Stimulated activated CD4-positive, alpha-beta T cell treated with anti-CD3 and anti-CD28 coated beads, Interleukin-1b, Interleukin-23, amount 100 ng/mL, for 24 hours (primary cell): ENCODE measurements around the gene PDE6C.
"Not testable (repeated sequence)": the region's sequence is repeated elsewhere in the genome, so short reads cannot be mapped to it uniquely, and the experiment has no call there.

Experiments
- DNase-seq, 4 experiments: peaks; one replicate each; pipeline ENCODE4 v3.0.0-alpha.2; 2020; ENCODE audit warnings: low read depth in 4 of 4, low spot score in 1 of 4

The PDE6C gene

DNA sequence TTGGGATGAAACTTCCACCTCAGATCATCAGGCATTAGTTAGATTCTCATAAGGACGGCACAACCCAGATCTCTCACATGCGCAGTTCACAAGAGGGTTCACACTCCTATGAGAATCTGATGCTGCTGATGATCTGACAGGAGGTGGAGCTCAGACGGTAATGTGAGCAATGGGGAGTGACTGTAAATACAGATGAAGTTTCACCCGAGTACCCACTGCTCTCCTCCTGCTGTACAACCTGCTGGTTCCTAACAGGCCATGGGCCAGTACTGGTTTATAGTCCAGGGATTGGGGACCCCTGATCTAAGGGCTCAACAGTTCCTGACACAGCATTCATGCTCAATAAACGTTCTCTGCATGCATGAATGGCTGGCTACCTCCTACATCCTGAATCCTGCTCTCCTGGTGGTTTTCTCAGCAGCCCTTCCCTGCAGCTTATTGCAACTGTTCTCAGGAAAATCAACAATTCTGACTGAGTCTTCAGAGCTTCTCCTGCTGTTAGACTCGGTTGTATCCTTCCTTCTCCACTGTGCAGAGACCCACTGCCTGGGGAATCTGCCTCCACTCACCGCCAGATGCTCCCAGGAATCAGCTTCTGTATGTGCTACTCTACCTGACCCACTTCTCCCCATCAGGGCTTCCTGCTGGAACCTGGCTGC lies 17.4 kb downstream of the PDE6C start:
- no peak for DNase-seq

DNA sequence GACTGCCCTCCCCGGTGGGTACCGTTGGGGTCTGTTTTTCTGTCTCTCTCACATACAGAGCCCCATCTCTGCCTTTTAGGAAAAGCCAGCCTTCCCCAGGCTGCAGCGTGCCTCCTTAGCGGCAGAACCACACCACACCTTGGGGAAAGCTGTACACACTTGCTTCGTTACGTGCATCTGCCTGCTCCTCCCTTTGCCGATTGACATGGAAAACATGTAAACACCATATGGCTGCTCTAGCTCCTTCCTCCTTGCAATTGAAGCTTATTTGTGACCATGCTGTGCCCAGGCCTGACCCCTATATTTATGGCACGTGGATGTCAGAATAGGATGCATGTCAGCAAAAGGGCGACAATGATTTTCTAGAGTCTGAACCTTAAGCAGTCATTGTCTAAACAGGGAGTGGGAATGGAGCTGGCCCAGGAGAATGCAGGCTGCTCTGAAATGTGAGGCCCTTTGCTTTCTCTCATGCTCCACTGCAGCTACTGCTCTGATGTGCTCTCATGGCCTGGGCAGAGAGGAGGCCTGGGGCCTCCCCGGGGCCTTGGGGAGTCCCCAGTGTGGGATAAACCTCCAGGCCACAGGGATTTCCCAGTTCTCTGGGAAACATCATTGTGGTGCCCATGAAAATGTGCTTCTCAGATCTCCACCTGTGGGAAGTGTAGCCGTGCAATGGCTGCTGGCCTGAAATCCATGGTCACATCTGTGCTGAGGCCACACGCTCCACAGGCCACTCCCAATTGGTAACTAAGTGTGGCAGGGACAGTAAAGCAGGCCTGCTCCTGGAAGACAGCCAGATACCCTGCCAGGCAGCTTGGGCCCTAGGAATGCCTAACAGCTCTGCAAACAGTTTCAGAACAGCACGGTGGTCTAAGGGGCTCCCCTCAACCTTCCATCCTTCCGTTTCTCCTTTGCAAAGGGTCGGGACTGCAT lies 18.6 kb downstream of the PDE6C start:
- no peak for DNase-seq

DNA sequence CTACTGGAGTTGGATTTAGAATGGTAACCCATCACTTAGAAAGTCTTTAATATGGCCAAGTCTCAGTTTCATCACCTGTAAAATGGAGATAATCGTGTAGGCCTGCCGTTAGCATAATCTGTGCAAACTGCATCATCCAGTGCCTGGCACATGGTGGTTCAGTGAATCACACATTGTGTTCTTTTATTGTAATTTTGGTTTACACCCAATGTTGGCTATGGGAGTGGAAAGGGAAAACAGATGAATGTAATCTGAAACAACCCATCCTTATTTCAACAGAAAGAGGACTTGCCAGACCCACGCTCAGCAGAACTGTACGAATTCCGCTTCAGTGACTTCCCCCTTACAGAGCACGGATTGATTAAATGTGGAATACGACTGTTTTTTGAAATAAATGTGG lies 27.5 kb downstream of the PDE6C start:
- DNase-seq = no peak

DNA sequence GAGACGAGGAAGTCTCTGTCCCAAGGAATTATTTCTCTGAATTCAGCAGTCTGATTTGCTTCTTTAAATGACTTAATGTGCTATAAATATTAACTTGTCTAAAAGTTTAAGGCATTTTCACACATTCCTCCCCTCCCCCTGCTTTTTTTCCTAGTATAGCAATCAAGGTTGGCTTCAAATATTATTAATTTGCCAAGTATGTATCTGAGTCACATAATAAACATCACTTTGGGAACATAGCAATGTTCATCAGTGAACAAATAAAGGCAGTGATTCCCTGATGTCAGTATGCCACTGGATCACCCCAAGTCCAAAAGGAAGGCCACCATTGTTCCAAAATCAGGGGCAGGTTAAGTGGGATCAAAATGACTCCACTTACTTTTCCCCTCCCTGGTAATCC lies 40.5 kb downstream of the PDE6C start:
- no peak for DNase-seq

DNA sequence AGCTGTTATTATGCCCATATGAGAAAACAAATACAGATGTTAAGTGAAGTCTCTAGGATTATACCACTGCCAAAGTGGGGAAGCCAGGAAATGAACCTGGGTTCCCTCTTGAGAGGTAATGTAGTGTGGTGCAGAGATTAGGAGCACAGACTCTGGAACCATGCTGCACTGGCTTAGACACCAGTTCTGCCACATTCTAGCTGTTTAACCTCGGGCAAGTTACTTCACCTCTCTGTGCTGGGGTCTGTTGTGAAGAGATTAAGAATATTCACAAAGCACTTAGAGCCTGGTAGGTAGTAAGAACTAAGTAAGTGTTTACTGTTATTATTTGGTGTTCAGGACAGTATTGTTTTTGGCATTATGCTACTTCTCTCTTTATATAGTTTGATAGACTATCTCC lies 41.9 kb downstream of the PDE6C start:
- no peak for DNase-seq

DNA sequence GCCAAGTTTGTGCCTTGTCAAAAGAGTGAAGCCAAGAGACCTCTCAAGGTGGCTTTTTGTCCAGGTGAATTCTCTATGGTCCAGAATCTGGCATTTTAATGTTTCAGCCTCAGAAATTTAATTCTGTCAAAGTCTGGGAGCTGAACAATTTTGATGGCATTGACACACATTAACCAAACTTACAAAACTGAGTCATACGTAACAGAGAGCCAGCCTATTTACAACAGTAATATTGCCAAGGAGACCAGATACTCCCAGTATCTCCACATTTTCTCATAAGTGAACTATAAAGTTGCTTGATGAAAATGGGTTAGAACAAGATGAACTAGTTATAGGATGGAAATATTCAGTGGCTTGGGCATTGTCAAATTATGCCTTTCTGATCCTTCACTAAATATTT lies 43.8 kb downstream of the PDE6C start:
- DNase-seq = no peak

DNA sequence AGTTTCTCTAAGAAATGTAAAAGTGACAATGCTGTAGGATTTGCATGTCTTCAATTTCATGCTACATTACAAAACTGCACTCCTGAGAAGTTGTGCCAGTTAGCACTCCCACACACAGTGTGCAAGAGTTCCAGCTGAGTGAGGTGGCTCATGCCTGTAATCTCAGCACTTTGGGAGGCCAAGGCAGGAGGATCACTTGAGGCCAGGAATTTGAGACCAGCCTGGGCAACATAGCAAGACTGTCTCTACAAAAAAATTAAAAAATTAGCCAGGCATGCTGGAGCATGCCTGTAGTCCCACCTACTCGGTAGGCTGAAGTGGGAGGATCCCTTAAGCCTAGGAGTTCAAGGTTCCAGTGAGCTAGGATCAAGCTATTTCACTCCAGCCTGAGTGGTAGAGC lies 45.4 kb downstream of the PDE6C start:
- DNase-seq = no peak

DNA sequence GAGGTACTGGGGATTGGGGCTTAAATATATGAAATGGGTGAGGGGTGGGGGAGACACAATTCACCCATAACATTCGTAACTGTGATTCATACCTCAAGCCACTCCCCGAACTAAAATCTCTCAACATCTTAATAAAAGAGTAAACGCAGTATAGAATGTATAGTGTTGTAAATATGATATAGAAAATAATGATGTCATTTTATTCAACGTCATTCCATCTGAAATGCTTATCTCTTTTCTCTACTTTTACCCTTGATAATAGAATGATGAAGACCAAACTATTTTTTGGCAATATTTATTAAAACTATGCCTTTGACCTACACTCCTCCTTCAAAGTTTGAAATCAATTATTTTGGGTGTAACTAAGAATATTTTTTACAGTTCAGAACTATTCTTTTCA lies 53.7 kb downstream of the PDE6C start:
- no peak for DNase-seq

DNA sequence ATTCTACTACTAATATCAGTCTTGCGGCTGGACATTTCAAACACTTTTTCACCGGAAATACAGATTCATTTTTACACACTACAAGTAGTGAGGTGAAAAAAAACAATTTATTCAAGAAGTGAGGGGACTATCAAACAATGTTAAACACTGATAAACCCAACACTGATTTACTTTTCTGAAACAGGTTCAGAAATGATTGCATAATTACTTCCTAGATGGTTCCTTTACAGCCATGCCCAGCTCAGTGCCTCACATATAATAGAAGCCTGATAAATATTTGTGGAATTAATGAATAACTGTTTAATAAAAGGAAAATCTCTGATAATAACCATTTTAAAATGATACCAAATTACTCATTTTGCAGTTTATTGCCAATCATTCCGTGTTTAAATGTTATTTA lies 55.5 kb downstream of the PDE6C start:
- DNase-seq = no peak

DNA sequence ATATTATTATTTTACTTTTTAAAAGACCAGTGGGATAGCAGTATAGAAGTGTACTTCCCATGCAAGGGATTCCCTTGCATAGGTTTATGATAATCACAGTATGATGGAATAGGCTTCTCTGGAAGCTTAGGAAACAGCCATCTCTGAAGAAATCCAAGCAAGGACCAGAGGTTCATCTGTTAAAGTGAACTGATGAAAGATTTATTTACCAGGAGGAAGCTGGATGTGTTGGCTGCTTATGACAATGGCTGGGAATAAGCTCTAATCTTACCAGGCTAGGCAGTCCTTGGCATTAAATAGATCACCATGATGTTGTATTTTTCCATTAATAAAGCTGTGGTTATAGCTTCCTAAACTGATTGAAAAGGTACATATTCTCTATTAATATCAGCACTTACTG lies 58.0 kb downstream of the PDE6C start:
- DNase-seq = no peak

DNA sequence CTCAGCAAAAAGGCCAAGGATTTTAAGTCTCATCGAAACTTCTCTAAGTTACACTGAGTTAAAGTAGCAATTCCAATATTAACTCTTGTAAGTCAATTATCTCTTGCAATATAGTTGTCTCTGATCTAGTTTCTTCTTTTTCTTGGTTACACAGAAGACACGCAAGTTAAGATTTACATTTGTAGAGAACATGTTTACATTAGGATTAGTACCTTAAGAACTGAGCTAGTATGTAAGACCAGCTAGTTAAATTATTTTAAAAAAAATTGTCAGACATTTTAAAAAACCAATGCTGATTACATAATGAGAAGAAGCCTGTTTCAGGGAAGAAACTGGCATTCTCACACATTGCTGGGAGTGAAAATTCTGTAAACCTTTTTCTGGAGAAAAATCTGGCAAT lies 58.7 kb downstream of the PDE6C start:
- no peak for DNase-seq

DNA sequence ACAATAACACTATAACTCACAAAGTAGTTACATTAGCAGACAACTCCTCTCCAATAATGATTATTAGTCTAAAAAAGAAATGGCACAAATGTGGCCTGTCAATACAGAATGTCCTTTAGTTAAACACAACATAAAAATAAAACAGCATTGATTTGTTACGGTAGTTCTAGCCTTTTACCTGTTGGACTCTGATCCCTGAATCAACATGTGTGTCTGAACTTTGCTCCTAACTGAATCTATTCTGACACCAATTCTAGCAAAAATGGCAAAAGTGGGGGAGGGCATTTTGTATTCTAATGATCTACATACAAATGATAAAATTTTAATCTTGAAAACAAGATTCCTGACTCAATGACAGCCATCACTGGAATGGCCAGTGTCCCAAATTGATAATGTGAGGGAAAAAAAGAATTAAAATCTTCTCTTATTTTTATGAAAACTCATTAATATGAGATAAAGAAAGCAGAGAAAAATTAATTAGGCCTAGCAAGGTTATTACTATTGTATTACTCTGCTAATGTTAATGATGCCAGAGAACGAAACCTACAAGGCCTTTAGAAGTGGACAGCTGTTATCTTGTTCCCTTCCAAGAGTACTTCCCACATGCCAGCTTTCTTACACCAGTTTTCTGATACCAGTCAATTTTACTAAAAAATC lies 59.8 kb downstream of the PDE6C start:
- no peak for DNase-seq

DNA sequence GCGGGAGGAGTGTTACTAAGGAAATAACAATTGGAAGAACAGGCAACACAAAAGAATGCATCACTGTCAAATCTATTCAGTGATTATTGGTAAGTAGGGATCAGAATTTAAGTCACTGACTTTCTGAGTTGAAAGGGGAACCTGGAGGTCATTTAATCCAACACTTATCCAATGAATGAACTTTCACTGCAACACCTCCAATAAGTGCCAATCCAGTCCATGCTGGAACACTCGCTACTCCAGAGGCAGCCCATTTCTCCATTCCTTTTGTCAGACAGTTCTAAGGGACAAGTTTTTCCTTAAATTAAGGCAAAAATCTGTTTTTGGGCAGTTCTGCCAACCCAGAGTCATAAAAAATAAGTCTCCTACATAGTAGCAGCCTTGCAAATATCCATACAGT lies 60.6 kb downstream of the PDE6C start:
- DNase-seq = no peak

DNA sequence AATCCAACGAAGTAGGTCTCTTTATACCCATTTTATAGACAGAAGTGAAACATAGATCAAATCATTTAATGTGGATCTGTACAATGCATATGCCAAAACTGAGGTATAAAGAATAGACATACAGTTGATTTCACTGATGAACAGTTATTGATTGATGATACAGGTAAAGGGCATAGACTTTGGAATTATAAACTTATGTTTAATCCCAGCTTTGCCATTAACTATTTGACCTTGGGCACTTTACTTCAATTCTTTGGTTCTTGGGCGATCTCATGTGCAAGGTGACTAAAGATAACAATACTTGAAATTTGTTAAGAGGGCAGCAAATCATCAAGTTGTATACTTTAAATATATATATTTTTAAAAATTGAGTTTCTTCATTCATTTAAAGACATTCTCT lies 61.5 kb downstream of the PDE6C start:
- DNase-seq = no peak

DNA sequence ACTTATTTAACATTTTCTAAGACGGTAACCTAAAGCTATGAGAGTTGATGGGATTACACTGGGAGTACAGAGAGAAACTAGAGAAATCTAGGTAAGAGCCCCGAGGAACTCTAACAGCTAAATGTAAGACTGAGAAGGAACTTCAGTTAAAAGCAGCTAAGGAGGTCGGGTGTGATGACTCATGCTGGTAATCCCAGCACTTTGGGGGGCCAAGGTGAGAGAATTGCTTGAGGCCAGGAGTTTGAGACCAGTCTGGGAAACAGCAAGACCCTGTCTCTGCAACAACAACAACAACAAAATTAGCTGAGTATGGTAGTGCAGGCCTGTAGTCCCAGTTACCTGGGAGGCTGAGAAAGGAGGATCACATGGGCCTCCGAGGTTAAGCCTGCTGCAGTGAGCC lies 66.0 kb downstream of the PDE6C start:
- DNase-seq = no peak

DNA sequence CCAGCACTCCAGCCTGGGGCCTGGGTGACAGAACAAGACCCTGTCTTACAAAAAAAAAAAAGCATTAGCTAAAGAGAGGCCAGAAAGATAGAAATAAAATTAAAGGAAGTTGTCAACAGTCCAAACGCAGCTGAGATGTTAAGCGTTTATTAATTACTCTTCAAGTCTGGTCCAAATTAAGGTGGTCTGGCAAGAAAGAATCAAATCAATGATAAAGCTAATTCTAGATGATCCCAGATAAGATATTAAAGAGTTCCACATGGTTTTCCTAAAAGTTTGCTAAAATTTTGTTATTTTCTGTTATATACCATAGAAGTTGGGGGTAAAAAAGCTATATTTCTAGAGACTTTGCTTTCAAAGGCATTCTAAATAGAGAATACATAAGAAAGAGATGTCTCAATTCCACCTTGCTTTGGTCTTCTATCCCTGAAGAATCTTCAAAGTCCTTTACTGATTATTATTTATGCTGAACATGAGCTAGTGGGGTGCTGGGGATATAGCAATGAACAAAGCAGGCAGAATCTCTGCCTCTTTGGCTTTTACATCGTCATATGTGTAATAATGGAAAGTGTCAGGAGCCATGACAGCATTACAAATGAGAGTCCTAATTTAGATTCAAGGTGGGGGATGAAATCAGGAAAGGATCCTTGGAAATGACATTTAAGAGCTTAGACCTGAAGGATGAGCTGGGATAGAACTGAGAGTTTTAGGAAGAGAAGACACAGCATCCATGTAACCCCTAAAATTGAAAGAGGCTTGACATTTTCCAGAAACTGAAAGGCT lies 66.7 kb downstream of the PDE6C start:
- DNase-seq = no peak

DNA sequence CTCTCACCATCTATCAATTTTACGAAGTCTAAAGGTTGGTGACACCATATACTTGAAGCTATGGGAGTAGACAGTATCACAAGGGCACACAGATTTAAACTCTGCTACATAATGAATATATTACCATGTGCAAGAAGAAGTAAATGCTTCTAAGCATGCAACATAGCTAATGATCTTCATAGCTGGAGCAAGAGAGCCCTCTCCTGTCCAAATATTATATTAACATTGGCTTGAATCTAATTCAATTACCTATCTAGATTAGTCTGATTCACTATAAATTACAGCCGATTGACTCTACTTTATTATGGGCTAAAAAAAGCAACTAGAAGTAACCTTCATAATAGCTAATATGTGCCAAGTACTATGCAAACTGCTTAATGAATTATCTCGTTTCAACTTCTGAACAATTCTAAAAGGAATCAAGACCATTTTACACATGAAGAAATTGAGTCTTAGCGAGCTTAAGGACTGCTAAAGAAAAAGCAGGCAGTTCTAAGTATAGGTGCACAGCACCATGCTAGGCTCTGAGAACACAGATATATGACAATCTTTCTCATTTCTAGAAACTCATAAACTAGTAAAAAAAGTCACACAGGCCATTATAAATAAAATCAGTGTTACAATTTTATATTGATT lies 68.2 kb downstream of the PDE6C start:
- no peak for DNase-seq

DNA sequence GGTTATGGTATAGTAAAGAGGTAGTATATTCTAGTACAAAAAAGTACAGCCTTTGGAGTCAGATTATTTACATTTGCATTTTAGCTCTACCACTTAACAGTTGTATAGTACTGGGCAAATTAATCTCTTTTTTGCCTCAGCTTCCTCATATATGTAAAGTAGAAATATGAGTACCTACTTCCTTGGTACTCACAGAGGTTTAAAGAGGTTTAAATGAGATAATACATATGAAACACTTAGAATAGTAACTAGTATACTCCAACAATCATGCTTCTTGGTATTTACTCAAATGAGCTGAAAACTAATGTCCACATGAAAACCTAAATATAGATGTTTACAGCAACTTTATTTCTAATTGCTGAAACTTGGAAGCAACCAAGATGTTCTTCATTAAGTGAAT lies 75.4 kb downstream of the PDE6C start:
- DNase-seq = no peak

DNA sequence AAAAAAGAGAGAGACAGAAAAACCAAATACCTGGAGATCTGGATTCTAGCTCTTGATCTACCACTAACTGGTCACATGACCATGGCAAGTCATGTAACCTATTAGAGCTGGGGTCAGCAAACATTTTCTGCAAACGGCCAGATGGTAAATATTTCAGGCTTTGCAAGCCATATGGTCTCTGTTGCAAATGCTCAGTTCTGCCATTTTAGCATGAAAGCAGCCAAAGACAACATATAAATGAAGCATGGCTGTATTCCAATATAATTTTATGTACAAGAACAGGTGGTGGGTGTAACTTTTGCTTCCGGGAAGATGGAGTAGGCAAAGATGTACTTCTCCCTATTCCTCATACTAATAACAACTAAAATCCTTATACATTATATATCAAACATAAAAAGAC lies 83.4 kb downstream of the PDE6C start:
- no peak for DNase-seq

DNA sequence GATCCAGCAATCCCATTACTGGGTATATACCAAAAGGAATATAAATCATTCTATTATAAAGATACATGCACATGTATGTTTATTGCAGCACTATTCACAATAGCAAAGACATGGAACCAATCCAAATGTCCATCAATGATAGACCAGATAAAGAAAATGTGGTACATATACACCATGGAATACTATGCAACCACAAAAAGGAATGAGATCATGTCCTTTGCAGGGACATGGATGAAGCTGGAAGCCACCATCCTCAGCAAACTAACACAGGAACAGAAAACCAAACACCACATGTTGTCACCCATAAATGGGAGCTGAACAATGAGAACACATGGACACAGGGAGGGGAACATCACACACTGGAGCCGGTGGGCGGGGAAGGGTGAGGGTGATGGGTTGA lies 84.2 kb downstream of the PDE6C start:
- not testable (repeated sequence) for DNase-seq

DNA sequence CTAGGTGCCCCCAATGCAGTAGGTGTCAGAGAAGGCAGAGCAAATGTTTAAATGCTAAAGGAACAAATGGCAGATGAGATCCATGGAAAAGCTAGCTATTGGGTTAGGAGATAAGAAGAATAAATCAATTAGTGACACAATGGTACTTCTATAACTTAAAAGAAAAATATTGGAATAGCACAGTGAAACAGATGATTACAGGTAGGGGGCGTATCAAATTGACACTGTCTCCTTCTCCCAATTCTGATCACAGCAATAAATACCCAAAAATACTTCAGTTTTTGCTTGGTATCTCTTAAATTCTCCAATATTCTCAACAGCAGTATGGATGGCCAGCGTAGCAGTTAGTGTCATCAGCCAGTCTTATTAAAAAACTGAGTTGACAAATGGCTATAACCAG lies 84.9 kb downstream of the PDE6C start:
- DNase-seq = no peak
